PFSK-1 (cell line): ENCODE results near the gene SATL1.

Source experiments
- FOXP2 ChIP-seq: optimal IDR thresholded peaks from 2 replicates; pipeline ENCODE3; 2011; ENCODE audit warnings: borderline replicate concordance, control low read depth, inconsistent platforms; ENCODE audit not compliant: insufficient read depth; ENCODE audit errors: extremely low read length, extremely low read depth
- POLR2AphosphoS5 ChIP-seq: IDR thresholded peaks from 2 replicates; pipeline ENCODE4 v1.6.1; 2012; ENCODE audit warnings: low read depth, mild to moderate bottlenecking, control low read depth, low read length, moderate library complexity
- REST ChIP-seq, 2 experiments: IDR thresholded peaks; 2 replicates each; pipeline versions ENCODE4 v1.6.1 to v1.8.0; 2011 to 2012; ENCODE audit warnings: low read depth in 2 of 2, low read length in 2 of 2, control low read depth in 1 of 2, inconsistent platforms in 1 of 2, mild to moderate bottlenecking in 1 of 2, moderate library complexity in 1 of 2; ENCODE audit not compliant: insufficient read depth in 1 of 2
- SIN3A ChIP-seq: IDR thresholded peaks from 2 replicates; pipeline ENCODE4 v1.6.1; 2012; ENCODE audit warnings: mild to moderate bottlenecking, low read length, moderate library complexity, borderline replicate concordance; ENCODE audit not compliant: insufficient read depth
- TAF1 ChIP-seq: IDR thresholded peaks from 2 replicates; pipeline ENCODE4 v1.6.1; 2012; ENCODE audit warnings: low read length, control low read depth, borderline replicate concordance; ENCODE audit not compliant: insufficient read depth

GRCh38 chrX:85065512-85066198 is 177.9 kb downstream of the SATL1 start:
- TF ChIP-seq POLR2AphosphoS5 (no peak), TAF1 (no peak), SIN3A (no peak), REST (IDR thresholded peaks at IDR 0.05; ENCODE audit: insufficient read depth in 1 of 2, low read depth in 2 of 2, low read length in 2 of 2) (no peak), FOXP2 (no peak)
